Measurements from ENCODE around the gene GABBR1. TPM values are rescaled to one million over a fixed set of nuclear protein-coding genes. Genes with fewer than 3 reads are reported as not detected.

Gene GABBR1
- total RNA-seq, 1 experiment from 2014 or later = 11.9 TPM

DNA sequence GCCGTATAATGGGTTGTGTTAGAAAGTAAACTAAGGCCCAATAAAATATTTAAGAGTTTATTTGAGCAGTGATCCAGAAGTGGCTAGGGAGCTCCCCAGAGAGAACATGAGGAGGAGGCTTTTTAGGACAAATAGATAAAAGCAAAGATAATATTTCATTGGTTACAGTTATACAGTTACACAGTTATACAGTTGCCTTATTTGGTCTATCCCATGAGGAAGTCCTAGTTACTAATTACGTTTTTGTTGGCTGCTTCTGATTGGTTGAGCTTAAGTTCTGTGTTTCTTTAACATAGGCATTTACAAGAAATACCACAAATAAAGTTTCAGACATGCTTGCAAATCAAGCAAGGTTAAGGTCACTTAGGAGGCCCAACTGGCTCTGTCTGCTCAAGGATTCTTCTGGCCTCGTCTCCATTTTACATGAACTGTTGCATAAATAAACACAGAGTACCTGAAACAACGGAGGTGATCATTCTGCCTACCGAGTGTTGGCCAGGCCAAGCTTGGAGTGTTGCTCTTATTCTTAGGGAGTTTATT is 80.4 kb downstream of the GABBR1 start:
- ChIA-PET POLR2A (no interaction called here), CTCF (no interaction called here)
- no TSS peak for BruUV-seq (replicated peaks)
- intact Hi-C loops (cut with micrococcal nuclease; ENCODE audit: unreplicated experiment) = no loop called here
- ATAC-seq (no peak), DNase-seq (ENCODE audit: low read depth, low spot score) (no peak)
- no peak overlapping the region for H3K4me3 ChIP-seq (ENCODE audit: low read depth in 2 of 2, low read length in 2 of 2)
- no peak overlapping the region for H3K27ac ChIP-seq (ENCODE audit: low read length)
- TF ChIP-seq, protein P1, sequence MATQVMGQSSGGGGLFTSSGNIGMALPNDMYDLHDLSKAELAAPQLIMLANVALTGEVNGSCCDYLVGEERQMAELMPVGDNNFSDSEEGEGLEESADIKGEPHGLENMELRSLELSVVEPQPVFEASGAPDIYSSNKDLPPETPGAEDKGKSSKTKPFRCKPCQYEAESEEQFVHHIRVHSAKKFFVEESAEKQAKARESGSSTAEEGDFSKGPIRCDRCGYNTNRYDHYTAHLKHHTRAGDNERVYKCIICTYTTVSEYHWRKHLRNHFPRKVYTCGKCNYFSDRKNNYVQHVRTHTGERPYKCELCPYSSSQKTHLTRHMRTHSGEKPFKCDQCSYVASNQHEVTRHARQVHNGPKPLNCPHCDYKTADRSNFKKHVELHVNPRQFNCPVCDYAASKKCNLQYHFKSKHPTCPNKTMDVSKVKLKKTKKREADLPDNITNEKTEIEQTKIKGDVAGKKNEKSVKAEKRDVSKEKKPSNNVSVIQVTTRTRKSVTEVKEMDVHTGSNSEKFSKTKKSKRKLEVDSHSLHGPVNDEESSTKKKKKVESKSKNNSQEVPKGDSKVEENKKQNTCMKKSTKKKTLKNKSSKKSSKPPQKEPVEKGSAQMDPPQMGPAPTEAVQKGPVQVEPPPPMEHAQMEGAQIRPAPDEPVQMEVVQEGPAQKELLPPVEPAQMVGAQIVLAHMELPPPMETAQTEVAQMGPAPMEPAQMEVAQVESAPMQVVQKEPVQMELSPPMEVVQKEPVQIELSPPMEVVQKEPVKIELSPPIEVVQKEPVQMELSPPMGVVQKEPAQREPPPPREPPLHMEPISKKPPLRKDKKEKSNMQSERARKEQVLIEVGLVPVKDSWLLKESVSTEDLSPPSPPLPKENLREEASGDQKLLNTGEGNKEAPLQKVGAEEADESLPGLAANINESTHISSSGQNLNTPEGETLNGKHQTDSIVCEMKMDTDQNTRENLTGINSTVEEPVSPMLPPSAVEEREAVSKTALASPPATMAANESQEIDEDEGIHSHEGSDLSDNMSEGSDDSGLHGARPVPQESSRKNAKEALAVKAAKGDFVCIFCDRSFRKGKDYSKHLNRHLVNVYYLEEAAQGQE (IDR thresholded peaks at IDR 0.05; ENCODE audit: insufficient read depth in 1 of 2, low read depth in 2 of 2, low read length in 1 of 2) = no peak
- TF ChIP-seq CTCF (IDR thresholded peaks at IDR 0.05) = no peak
- TF ChIP-seq TCF7L2 (IDR thresholded peaks at IDR 0.05; ENCODE audit: low read depth, low read length) = no peak
- TF ChIP-seq SIN3A (IDR thresholded peaks at IDR 0.05; ENCODE audit: borderline replicate concordance, insufficient read depth, low read depth, low read length) = no peak
- no peak for TF ChIP-seq POLR2AphosphoS5 (IDR thresholded peaks at IDR 0.05; ENCODE audit: low read depth, low read length)
- H3K4me1 ChIP-seq (ENCODE audit: control insufficient read depth, insufficient read depth, low read length) = no peaks in the 10 kb centered on the region
- H3K36me3 ChIP-seq (ENCODE audit: control insufficient read depth, insufficient read depth, low read length) = no peaks in the 10 kb centered on the region
- in situ Hi-C loops (cut with HindIII; ENCODE audit: low pct_unique_long_range_greater_than_20kb, low sequenced_read_pairs) = no loop called here
- H3K9me3 ChIP-seq (ENCODE audit: control insufficient read depth, insufficient read depth, low read depth, low read length) = no peaks in the 10 kb centered on the region
- no peaks in the 10 kb centered on the region for H3K27me3 ChIP-seq (ENCODE audit: control insufficient read depth, insufficient read depth, low read length)

DNA sequence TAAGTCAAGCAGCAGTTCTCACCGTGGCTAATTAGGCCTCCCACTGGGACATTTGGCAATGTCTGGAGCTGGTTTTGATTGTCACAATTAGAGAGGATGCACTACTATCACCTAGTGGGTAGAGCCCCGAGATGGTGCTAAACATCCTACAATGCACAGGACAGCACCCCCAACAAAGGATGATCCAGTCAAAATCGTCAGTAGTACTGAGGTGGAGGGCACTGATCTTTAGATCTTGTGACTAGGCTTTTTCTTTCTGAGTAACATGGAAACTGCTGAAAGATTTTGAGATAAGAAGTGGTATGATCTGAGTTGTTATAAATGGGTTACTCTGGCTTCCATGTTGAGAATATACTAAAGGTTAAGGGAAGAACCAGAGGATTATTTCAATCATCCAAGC is 85.4 kb downstream of the GABBR1 start:
- no peaks in the 10 kb centered on the region for H3K36me3 ChIP-seq (ENCODE audit: control insufficient read depth, insufficient read depth, low read length)
- intact Hi-C loops (cut with micrococcal nuclease; ENCODE audit: unreplicated experiment) = no loop called here
- no TSS peak for BruUV-seq (replicated peaks)
- ATAC-seq (no peak), DNase-seq (ENCODE audit: low read depth, low spot score) (no peak)
- TF ChIP-seq, protein P1 (IDR thresholded peaks at IDR 0.05; ENCODE audit: insufficient read depth in 1 of 2, low read depth in 2 of 2, low read length in 1 of 2) = no peak
- TF ChIP-seq CTCF (IDR thresholded peaks at IDR 0.05) (no peak), TCF7L2 (IDR thresholded peaks at IDR 0.05; ENCODE audit: low read depth, low read length) (no peak), POLR2AphosphoS5 (IDR thresholded peaks at IDR 0.05; ENCODE audit: low read depth, low read length) (no peak), SIN3A (IDR thresholded peaks at IDR 0.05; ENCODE audit: borderline replicate concordance, insufficient read depth, low read depth, low read length) (no peak)
- no peaks in the 10 kb centered on the region for H3K4me1 ChIP-seq (ENCODE audit: control insufficient read depth, insufficient read depth, low read length)
- in situ Hi-C loops (cut with HindIII; ENCODE audit: low pct_unique_long_range_greater_than_20kb, low sequenced_read_pairs) = no loop called here
- no peak overlapping the region for H3K27ac ChIP-seq (ENCODE audit: low read length)
- H3K9me3 ChIP-seq (ENCODE audit: control insufficient read depth, insufficient read depth, low read depth, low read length) = no peaks in the 10 kb centered on the region
- peaks cover 3% of the 10 kb centered on the region for H3K27me3 ChIP-seq (ENCODE audit: control insufficient read depth, insufficient read depth, low read length)
- ChIA-PET POLR2A (no interaction called here), CTCF (no interaction called here)
- H3K4me3 ChIP-seq (ENCODE audit: low read depth in 2 of 2, low read length in 2 of 2) = no peak overlapping the region
